GM19463 (cell line): ENCODE results near the gene PANK2.

Experiments
- ATAC-seq: cut with Tn5 transposase; IDR thresholded peaks from one replicate; pipeline ENCODE4 v1.9.1; 2021; ENCODE audit warnings: mild to moderate bottlenecking, moderate library complexity; ENCODE audit not compliant: unreplicated experiment

The PANK2 gene

DNA sequence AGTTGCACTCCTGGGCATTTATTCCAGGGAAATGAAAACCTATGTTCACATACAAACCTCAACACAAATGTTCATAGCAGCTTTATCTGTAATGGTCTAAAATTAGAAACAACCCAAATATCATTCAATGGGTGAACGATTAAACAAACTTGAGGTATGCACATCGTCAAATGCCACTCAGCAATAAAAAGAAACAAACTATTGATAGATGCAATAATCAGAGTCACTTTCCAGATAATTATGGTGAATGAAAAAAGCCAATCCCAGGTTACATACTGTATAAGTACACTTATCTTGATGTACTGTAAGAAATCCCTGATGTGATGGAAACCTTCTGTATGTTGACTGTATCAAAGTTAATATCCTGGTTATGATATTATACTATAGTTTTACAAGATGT, 87.3 kb downstream of the PANK2 start:
- ATAC-seq = no peak
